GM12878 (cell line): ENCODE results near the gene SLF1. TPM values are rescaled to one million over a fixed set of nuclear protein-coding genes. Genes with fewer than 3 reads are reported as not detected.
A peak's percentile ranks its signal among the peaks of the same experiment; 100 is the strongest.

ENCODE experiments used
- ATAC-seq: fragments of 200-7000 bp; cut with Tn5 transposase; 3 replicates; pipeline ENCODE4 v1.9.1; 2020; ENCODE audit warnings: mild to moderate bottlenecking, moderate library complexity
- BruUV-seq: library from RNA; stranded (reverse); fragments of 400-500 nt; replicated peaks from 2 replicates; lab custom pipeline; 2021; lab: Mats Ljungman, UMichigan
- CTCF ChIA-PET: fragments of 300-600 bp; sonication (Branson Sonifier 250); formaldehyde crosslinking; extraction: SDS; loops from one replicate; lab custom pipeline; 2021; ENCODE audit warnings: inconsistent platforms; lab: Yijun Ruan, JAX
- POLR2A ChIA-PET: fragments of 350-600 bp; formaldehyde crosslinking; extraction: SDS; loops from one replicate; lab custom pipeline; 2021; ENCODE audit warnings: inconsistent platforms; lab: Charles Lee
- RAD21 ChIA-PET: fragments of 300-600 bp; sonication (Branson Sonifier 250); formaldehyde crosslinking; loops from one replicate; lab custom pipeline; 2023; ENCODE audit warnings: antibody characterized with exemption; ENCODE audit not compliant: unreplicated experiment; lab: Charles Lee
- SMC1A ChIA-PET: fragments of 300-600 bp; sonication (Branson Sonifier 250); formaldehyde crosslinking; loops from one replicate; lab custom pipeline; 2023; ENCODE audit not compliant: unreplicated experiment, uncharacterized antibody; lab: Charles Lee
- DNase-seq: peaks from one replicate; pipeline ENCODE4 v3.0.0-alpha.2; 2011; ENCODE audit warnings: low read depth, low spot score
- FAIRE-seq: peaks from 3 replicates; lab custom pipeline; 2011; peaks lifted over from hg19 to GRCh38; lab: Jason Lieb, UNC
- H2AFZ ChIP-seq: 2 replicates; pipeline ENCODE4 v1.6.0; 2011; ENCODE audit warnings: low read depth, low read length, control low read depth; ENCODE audit not compliant: control insufficient read depth
- H3K27ac ChIP-seq: 2 replicates; pipeline ENCODE4 v1.5.1; 2011; ENCODE audit warnings: control low read depth; ENCODE audit not compliant: control insufficient read depth, insufficient read depth
- H3K27me3 ChIP-seq, 2 experiments: replicated peaks in 1 of 2; 2 replicates each; pipeline versions ENCODE4 v1.6.0 to v1.6.1; 2011; ENCODE audit warnings: low read length in 1 of 2; ENCODE audit not compliant: control insufficient read depth in 2 of 2, insufficient read depth in 2 of 2
- H3K36me3 ChIP-seq, 2 experiments: 2 replicates each; pipeline ENCODE4 v1.5.1; 2011; ENCODE audit warnings: low read length in 1 of 2; ENCODE audit not compliant: control insufficient read depth in 2 of 2, insufficient read depth in 2 of 2
- H3K4me1 ChIP-seq: 2 replicates; pipeline ENCODE4 v1.6.1; 2011; ENCODE audit warnings: mild to moderate bottlenecking, low read length, moderate library complexity, mixed read lengths; ENCODE audit not compliant: control insufficient read depth, insufficient read depth
- H3K4me2 ChIP-seq: 2 replicates; pipeline ENCODE4 v1.6.0; 2011; ENCODE audit warnings: control low read depth; ENCODE audit not compliant: control insufficient read depth, insufficient read depth
- H3K4me3 ChIP-seq: fragments of 200-600 bp; sonication (generic); 2 replicates; pipeline ENCODE4 v1.5.1; 2016
- H3K79me2 ChIP-seq: 2 replicates; pipeline ENCODE4 v1.6.0; 2011; ENCODE audit warnings: low read length; ENCODE audit not compliant: control insufficient read depth, insufficient read depth
- H3K9ac ChIP-seq: 2 replicates; pipeline ENCODE4 v1.8.0; 2011; ENCODE audit warnings: low read length, control low read depth, mixed read lengths; ENCODE audit not compliant: control insufficient read depth, insufficient read depth
- H3K9me3 ChIP-seq: replicated peaks from 3 replicates; pipeline ENCODE4 v1.5.1; 2011; ENCODE audit warnings: mild to moderate bottlenecking, low read length; ENCODE audit not compliant: control insufficient read depth, insufficient read depth
- H4K20me1 ChIP-seq: 2 replicates; pipeline ENCODE4 v1.6.0; 2011; ENCODE audit not compliant: control insufficient read depth, insufficient read depth
- CHD1 ChIP-seq: IDR thresholded peaks from 2 replicates; pipeline ENCODE4 v1.6.1; 2012; ENCODE audit warnings: low read depth, low read length, improper control_type of control experiment
- EGR1 ChIP-seq, 2 experiments: IDR thresholded peaks; 1 replicate in 1 of 2; 2 replicates in 1 of 2; pipeline ENCODE4 v1.6.1; 2011 to 2012; ENCODE audit warnings: low read depth in 2 of 2, low read length in 2 of 2, borderline replicate concordance in 1 of 2, mild to moderate bottlenecking in 1 of 2, moderate library complexity in 1 of 2
- HDAC2 ChIP-seq: fragments of 200-600 bp; sonication (generic); IDR thresholded peaks from 2 replicates; pipeline ENCODE4 v1.6.1; 2017
- IKZF2 ChIP-seq, 2 experiments: fragments of 450-650 bp; IDR thresholded peaks; 2 replicates each; pipeline ENCODE4 v1.6.1; 2017; ENCODE audit warnings: mild to moderate bottlenecking in 2 of 2, moderate library complexity in 2 of 2
- MTA3 ChIP-seq: IDR thresholded peaks from 2 replicates; pipeline ENCODE4 v1.6.1; 2012; ENCODE audit warnings: low read length, inconsistent platforms, borderline replicate concordance
- POU2F2 ChIP-seq: IDR thresholded peaks from 3 replicates; pipeline ENCODE4 v1.6.1; 2011; ENCODE audit warnings: low read depth, mild to moderate bottlenecking, low read length, borderline replicate concordance
- RELB ChIP-seq: fragments of 450-650 bp; IDR thresholded peaks from 2 replicates; pipeline ENCODE4 v1.6.1; 2017; ENCODE audit warnings: low read depth, mild to moderate bottlenecking, moderate library complexity
- RUNX3 ChIP-seq: IDR thresholded peaks from 2 replicates; pipeline ENCODE4 v1.6.1; 2012; ENCODE audit warnings: low read length, inconsistent platforms
- SPI1 ChIP-seq: IDR thresholded peaks from 2 replicates; pipeline ENCODE4 v1.6.1; 2011; ENCODE audit warnings: low read depth, mild to moderate bottlenecking, low read length, moderate library complexity, borderline replicate concordance; ENCODE audit not compliant: insufficient read depth
- YY1 ChIP-seq: IDR thresholded peaks from 2 replicates; pipeline ENCODE4 v1.6.1; 2011; ENCODE audit warnings: low read depth, mild to moderate bottlenecking, low read length
- ZBED1 ChIP-seq: IDR thresholded peaks from 2 replicates; pipeline ENCODE4 v1.6.1; 2016; ENCODE audit warnings: borderline replicate concordance
- ZBTB40 ChIP-seq: fragments of 450-650 bp; IDR thresholded peaks from 2 replicates; pipeline ENCODE4 v1.6.1; 2016; ENCODE audit warnings: mild to moderate bottlenecking, moderate library complexity, borderline replicate concordance
- ZNF274 ChIP-seq: IDR thresholded peaks from one replicate; pipeline ENCODE4 v1.8.0; 2011; ENCODE audit not compliant: insufficient read length, insufficient read depth
- WGBS: methylation state at CpG from one replicate; pipeline ENCODE4 v1.1.6; 2016; ENCODE audit warnings: low lambda C conversion rate; ENCODE audit not compliant: insufficient replicate concordance, insufficient coverage; ENCODE audit errors: missing lambda C conversion rate; 5-methylcytosine and 5-hydroxymethylcytosine counted together
- in situ Hi-C: fragments of 300-500 bp; cut with MboI; formaldehyde crosslinking; loops from 9 replicates; pipeline ENCODE4 v1.14.3; 2018; ENCODE audit warnings: mixed read lengths
- intact Hi-C: fragments of 100-400 bp; cut with micrococcal nuclease; formaldehyde crosslinking; loops from one replicate; pipeline ENCODE4 v1.14.2; 2022; ENCODE audit not compliant: unreplicated experiment
- polyA plus RNA-seq, 11 experiments: library from polyadenylated mRNA; depleted of rRNA in 4 of 11; unstranded in 6 of 11; stranded (reverse) in 5 of 11; fragments of >200 nt; fragmentation: Nextera tagmentation in 4 of 11; fragmentation: Illumina TruSeq in 1 of 11; extraction: Ambion mirVana in 4 of 11; extraction: Trizol in 1 of 11; gene quantifications; 1 replicate in 1 of 11; 2 replicates in 10 of 11; pipeline versions ENCODE4 v1.2.1 to v1.2.3, GENCODE V29; 2011 to 2016; ENCODE audit warnings: inconsistent platforms in 2 of 11, missing spikeins in 2 of 11, low read depth in 1 of 11
- total RNA-seq, 4 experiments: library from RNA; depleted of rRNA in 3 of 4; stranded (reverse); fragments of >200 nt in 3 of 4; fragmentation: Illumina TruSeq in 1 of 4; extraction: Trizol in 1 of 4; gene quantifications; 2 replicates each; pipeline versions ENCODE4 v1.2.1 to v1.2.3, GENCODE V29; 2013 to 2021
- TF ChIP-seq, protein P1 (sequence below): fragments of 450-650 bp; IDR thresholded peaks from 2 replicates; pipeline ENCODE4 v1.6.1; 2018; ENCODE audit warnings: mild to moderate bottlenecking, low read depth, moderate library complexity; ENCODE audit not compliant: partially characterized antibody

The SLF1 gene
- total and polyA plus RNA-seq, 10 of the 15 experiments (the other 5 are each of a cell fraction or from before 2014, with no cell fraction given) = 8.1 to 27.0 (median 13.4) TPM

DNA sequence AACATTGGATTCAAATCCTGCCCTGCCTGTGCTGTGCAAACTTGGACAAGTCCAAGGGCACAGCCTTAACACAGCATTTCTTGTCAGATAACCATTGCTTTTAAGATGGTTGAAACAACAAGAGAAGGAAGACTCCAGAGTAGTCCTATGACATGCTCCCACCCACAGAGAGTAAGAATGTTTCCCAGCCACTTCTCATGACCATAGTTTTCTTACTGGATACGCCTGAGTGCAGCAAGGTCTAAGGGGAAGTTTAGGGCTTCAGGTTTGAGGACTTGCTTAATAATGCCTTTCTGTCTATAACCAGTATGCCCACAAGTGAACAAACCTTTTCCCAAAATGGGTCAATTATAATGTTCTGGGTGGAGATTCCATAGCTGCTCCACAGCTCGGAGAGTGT, 126.4 kb downstream of the SLF1 start:
- ChIA-PET POLR2A (no interaction called here), RAD21 (interaction anchor here (1.9 kb wide), 1 partner anchor 48 kb away, joined by 6 read pairs; no protein-coding TSS in a partner anchor), SMC1A (interaction anchor here (0.6 to 4.2 kb wide), 11 partner anchors 13 to 223 kb away, joined by 3 to 30 read pairs (median 3); no protein-coding TSS in a partner anchor), CTCF (interaction anchor here (1.2 to 1.9 kb wide), 2 partner anchors 37 to 129 kb away, joined by 3 to 6 read pairs; no protein-coding TSS in a partner anchor)
- Histone ChIP-seq H3K9ac (no peak overlapping the region), H3K36me3 (no peaks in the 10 kb centered on the region), H3K79me2 (no peaks in the 10 kb centered on the region), H3K9me3 (no peaks in the 10 kb centered on the region), H3K4me1 (peaks cover 29% of the 10 kb centered on the region), H3K27me3 (no peaks in the 10 kb centered on the region), H2AFZ (no peak overlapping the region), H4K20me1 (no peaks in the 10 kb centered on the region), H3K4me3 (no peak overlapping the region), H3K27ac (0 out of 2 replicates have a peak overlapping the region, but pooled peaks have one; percentile 1), H3K4me2 (no peak overlapping the region)
- no TSS peak for BruUV-seq
- WGBS = 38% methylated on average over 2 of the region's 2 CpGs
- DNase-seq (no peak), FAIRE-seq (no peak), ATAC-seq (peak; percentile 15)
- in situ Hi-C loops = no loop called here
- intact Hi-C loops = loop anchor here (5.0 kb wide), 1 partner anchor 157 kb away; no protein-coding TSS in a partner anchor
- TF ChIP-seq POU2F2 (no peak), ZNF274 (no peak), YY1 (no peak), ZBTB40 (no peak), IKZF2 (IDR thresholded peaks at IDR 0.05) (0 out of 4 replicates have a peak, but pooled peaks of 1 of the 2 experiments have one; percentile 36), RUNX3 (peak; percentile 40; the same call in 1 of the 2 replicates), MTA3 (peak; percentile 50; the same call in 1 of the 2 replicates), RELB (no peak), CHD1 (no peak), SPI1 (no peak), ZBED1 (peak; percentile 14; the same call in 1 of the 2 replicates), EGR1 (IDR thresholded peaks at IDR 0.05; ENCODE audit: borderline replicate concordance in 1 of 2, low read depth in 2 of 2, low read length in 2 of 2) (no peak), HDAC2 (no peak)
- TF ChIP-seq, protein P1, sequence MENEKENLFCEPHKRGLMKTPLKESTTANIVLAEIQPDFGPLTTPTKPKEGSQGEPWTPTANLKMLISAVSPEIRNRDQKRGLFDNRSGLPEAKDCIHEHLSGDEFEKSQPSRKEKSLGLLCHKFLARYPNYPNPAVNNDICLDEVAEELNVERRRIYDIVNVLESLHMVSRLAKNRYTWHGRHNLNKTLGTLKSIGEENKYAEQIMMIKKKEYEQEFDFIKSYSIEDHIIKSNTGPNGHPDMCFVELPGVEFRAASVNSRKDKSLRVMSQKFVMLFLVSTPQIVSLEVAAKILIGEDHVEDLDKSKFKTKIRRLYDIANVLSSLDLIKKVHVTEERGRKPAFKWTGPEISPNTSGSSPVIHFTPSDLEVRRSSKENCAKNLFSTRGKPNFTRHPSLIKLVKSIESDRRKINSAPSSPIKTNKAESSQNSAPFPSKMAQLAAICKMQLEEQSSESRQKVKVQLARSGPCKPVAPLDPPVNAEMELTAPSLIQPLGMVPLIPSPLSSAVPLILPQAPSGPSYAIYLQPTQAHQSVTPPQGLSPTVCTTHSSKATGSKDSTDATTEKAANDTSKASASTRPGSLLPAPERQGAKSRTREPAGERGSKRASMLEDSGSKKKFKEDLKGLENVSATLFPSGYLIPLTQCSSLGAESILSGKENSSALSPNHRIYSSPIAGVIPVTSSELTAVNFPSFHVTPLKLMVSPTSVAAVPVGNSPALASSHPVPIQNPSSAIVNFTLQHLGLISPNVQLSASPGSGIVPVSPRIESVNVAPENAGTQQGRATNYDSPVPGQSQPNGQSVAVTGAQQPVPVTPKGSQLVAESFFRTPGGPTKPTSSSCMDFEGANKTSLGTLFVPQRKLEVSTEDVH = no peak
